Activated T-cell treated with anti-CD3 and anti-CD28 coated beads for 1 hour (primary cell): ENCODE results near the gene GLG1.

Source experiments
- DNase-seq: peaks from one replicate; pipeline ENCODE4 v3.0.0-alpha.2; 2020; ENCODE audit warnings: low read depth

The GLG1 gene

DNA sequence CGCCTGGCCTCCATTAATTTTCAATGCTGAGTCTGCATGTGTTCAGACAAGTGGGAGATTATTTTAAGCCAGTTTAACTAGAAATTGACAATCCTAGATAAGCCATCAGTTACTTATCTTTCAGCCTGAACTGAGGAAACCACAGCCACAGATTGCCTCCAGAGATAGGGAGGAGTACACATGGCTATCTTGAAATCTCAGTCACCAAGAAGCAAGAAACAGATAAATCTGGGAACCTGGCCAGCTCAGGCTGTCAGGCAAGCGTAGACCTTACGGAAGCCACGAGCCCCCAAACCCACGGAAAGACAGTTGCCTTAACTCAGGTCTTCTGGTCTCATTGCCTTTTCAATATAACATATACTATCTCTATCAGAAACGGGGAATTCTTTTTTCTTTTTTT, 2.0 kb upstream of the GLG1 start:
- DNase-seq, result peak; percentile 19

DNA sequence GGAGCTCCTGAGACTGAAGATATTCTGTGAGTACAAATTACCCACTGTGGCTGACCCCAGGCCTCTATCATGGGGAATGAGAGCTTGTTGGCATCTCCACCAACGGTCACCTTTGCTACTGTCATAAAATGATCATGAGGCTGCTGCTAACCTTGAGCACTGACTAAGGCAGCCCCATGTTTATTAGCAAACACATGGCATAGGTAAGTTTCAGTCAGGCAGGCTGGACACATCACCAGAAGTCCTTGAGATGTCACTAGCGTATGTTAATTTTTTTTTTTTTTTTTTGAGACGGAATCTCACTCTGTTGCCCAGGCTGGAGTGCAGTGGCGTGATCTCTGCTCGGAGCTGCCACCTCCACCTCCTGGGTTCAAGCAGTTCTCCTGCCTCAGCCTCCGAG, 1.5 kb upstream of the GLG1 start:
- no peak for DNase-seq

DNA sequence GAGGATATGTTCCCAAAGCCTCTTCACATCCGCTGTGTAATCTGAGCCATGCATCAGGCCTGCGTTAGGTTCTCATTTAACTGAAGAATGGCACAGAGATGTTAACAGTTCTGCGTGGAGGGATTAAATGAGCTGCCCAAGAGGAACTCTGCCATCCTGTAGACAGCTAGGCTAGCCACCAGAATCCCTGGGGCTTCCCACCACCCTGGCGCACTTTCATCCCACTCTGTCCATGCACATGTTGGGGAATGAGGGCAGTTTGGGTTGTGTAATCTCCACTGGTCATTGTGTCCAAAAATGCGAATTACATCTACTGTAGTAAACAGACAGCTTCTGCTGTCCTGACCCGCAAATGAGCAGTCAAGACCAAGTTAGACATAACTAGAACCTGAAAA, 1.0 kb upstream of the GLG1 start:
- DNase-seq, result no peak

DNA sequence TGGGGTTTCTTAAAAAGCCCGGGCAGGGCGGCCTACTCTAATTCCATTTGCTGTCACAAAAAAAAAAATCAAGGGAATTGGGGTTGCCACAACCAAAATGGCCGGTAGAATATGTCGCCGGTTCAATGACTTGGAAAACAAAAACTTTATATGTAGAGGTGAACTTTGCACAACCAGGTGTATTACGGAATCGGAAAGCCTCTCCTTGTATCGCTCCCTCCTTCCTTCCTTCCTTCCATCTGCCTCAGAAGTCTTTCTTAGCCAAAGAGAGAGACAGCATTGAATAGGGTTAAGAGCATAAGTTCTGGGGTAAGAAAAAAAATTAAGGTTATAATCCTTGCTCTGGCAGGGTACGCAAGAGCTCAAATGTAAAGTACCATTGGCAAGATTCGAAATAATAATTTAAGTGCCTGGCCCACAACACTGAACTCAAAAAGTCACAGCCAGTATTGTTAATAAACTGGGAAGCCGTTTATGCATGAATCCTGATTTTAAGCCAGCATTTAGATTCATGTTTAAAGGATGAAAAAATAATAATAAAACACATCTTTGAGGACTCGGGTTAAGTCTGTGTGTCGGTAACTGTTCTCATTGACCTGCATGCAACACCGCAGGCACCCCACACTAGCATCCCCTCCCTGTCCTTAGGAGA, 522 bp upstream of the GLG1 start:
- no peak for DNase-seq

DNA sequence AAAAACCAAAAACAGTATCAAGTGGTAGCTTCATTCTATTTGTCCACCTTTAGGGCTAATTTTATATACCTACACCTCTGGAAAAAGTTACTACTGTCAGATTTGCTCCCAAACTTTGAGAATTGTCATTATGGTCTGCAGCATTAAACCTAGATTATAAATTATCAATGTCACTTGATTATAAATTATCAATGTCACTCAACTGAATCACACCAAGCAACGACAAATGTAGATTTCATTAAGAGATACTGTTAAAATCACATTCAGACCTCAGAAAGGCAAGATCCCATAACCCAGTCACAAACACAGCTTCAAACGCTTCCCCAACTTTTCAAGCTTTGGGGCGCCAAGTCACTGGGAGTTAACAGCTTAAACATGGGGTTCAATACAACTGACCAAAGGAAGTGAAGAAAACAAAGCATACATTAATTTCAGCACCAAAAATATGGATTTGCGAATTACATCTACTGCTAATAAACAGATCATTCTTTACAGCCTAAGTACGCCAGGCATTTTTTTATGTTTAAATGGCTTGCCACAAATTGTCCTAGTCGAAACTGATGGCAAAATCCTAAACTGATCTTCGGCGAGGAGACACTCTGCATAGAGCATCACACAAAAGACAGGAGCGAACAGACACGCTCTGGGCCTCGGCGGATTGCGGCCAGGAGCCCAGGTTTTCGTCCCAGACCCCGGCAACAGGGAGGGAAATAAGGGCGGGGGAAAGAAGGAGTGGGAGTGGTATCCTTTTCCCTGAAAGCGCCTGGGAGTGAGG, 981 bp downstream of the GLG1 start:
- no peak for DNase-seq

DNA sequence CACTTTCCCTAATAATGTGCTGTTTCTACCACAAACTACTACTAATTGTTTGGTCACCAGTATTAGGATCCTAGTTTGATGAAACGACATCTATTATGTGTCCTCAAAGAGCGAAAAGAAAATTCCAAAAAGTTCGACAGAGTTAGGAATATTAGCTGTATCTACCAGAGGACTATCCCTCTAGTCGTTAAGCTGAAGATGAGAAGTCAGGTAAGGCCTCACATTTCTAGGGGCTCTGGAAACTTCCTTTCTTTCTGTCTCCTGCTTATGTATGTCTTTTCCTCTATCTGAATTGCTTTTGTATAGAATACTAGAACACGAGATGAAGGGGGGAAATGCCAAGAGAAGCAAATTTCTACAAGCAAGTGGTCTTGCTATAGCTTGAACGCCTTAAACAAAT, 1.6 kb downstream of the GLG1 start:
- no peak for DNase-seq

DNA sequence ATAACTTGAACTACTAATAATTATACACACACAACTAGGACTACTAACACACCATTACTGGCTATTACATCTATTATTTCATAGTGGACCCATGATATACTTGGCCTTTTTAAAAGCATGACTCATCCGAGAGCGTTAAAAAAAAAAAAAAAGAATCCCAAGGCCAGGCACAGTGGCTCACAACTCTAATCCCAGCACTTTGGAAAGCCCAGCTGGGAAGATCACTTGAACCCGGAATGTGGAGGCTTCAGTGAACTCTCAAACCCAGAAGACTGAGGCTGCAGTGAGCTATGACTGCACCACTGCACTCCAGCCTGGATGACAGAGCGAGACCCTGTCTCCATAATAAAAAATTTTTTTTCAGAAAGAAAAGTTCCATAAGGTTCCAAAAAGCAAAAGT, 3.1 kb downstream of the GLG1 start:
- no peak for DNase-seq

DNA sequence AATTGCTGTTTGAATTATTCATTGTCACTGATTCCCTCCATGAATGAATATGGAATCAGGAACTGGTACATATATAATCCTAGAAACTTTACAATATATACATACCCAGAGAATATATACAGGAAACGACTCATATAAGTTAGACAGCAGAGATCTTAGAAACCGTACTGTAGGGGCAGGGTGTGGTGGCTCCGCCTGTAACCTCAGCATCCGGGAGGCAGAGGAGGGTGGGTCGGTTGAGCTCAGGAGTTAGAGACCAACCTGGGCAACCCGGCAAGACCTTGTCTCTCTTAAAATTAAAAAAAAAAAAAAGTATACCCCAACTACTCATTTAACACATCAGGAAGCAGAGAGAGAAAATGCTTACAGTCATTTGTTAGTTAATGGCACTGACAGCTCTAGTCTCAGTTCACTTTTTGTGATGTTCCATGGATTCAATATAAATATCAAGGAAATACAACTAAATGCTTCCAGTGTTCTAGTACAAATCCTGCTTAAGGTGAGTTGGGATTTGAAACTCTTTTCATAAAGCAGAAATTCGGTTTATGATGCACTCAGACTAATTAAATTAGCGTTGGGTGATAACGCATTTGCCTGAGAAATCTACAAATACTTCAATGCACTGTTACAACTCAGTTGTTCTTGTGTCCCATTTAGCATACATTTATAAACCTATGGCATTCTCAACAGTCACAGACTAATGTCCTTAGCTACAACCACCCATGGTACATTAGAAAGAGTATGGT, 5.6 kb downstream of the GLG1 start:
- DNase-seq, result peak; percentile 44

DNA sequence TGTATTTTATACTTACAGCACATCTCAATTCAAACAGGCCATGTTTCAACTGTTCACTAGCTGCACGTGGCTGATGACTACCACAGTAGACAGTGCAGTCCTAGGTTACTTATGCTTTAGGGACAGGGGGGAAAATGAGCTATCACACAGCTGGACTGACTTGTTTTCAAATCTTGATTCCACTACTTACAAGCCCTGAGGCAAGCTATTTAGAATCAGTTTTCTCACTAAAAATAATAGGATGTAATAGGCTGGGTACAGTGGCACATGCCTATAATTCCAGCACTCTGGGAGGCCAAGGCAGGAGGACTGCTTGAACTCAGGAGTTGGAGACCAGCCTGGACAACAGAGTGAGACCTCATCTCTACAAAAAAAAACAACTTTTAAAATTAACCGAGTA, 10.3 kb downstream of the GLG1 start:
- no peak for DNase-seq

DNA sequence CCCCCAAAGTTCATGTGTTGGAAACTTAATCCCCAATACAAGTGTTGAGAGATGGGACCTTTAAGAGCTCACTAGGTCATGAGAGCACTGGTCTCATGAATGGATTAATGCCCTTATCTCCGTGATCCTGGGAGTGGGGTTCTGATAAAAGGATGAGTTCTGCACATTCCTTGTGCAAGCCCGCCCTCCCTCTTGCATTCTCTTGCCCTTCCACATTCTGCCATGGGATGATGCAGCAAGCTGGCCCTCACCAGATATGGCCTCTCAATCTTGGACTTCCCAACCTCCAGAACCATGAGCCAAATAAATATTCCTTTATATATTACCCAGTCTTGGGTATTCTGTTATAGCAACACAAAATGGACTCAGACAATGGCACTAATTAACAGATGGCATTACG, 14.1 kb downstream of the GLG1 start:
- no peak for DNase-seq

DNA sequence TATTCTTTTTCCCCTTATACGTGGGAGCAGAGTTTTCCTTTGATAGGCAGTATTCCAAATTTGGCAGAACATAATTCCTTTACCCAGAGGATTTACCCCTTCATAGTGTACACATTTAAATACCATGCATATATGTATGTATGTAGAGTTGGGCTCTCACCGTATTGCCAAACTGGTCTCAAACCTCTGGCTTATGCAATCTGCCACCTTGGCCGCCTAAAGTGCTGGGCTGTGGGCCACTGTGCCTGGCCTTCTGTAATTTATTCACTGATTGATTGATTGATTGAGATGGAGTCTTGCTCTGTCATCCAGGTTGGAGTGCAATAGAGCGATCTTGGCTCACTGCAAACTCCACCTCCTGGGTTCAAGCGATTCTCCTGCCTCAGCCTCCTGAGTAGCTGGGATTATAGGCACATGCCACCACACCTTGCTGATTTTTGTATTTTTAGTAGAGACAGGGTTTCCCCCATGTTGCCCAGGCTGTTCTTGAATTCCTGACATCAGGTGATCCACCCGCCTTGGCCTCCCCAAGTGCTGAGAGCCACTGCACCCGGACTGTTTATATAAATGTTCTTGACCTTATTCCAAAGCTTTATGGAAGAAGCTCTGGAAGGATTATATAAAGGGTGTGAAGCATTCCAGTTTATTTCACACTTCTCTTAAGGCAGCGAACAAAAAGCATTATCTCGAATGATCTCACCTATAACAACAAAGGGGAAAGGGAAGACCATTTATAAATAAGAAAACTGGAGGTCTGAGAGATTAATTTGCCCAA, 14.9 kb downstream of the GLG1 start:
- DNase-seq, result no peak

DNA sequence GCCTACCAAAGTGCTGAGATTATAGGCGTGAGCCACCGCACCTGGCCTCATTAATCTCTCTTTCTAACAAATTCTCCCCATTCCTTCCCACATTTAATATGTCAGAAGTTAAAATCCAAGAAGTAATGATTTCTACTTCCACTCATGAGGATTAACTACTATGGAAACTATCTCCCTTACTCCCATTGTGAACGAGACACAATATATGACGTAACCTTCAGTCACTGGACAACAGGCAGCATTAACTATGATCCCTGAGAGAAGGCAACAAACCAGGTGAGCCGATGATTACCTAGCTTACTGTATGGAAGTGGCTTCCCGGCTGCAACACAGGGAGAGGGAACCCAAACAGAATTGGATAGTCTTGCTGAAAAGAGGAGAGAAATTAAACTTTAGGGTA, 20.0 kb downstream of the GLG1 start:
- DNase-seq, result no peak

DNA sequence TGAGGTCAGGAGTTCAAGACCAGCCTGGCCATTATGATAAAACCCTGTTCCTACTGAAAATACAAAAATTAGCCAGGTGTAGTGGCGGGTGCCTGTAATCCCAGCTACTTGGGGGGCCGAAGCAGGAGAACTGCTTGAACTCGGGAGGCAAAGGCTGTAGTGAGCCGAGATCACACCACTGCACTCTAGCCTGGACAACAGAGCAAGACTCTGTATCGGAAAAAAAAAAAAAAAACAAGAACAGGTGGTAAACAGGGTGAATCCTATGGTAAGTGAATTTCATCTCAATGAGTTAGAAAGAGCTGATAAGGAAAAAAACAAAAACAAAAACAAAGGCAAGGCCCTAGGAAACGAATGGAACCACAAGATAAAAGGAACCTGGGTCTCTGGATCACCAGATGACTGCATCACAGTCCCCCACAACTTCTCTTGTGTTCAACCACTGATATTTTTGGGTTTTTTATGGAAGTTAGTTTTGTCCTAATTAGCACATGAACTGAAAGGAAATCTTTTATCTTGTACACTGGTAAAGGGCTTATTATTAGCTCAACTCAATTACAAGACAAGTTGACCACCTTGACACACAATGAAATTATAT, 21.0 kb downstream of the GLG1 start:
- no peak for DNase-seq

DNA sequence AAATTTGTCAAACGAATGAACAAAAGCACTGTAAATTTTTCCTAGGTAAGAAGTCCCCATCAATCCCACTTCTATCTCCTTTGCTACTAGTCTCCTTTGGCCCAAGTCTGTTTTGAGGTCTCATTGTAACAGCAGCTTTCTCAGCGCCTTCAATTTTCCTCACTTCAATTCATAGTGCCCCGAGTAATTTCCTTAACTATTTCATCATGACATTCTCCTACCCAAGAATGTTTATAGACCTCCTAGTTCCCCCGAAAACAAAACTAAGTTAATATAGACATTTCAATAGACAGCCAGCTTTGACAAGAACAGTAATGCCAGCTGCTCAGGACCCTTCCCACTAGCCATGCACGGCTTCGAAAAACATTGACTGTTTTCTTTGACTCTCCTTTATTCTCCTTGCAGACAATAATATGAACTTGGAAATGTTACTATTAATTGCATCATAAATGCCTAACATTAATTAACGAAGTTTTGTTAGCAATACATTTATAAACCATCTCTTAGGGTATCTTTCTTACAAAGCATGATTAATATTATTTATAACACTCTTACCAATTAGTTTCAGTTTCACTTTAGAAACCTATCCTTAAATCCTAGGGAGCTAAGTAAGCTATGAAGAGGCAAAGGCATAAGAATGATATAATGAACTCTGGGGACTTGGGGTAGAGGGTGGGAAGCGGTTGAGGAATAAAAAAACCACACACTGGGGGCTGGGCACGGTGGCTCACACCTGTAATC, 22.8 kb downstream of the GLG1 start:
- no peak for DNase-seq

DNA sequence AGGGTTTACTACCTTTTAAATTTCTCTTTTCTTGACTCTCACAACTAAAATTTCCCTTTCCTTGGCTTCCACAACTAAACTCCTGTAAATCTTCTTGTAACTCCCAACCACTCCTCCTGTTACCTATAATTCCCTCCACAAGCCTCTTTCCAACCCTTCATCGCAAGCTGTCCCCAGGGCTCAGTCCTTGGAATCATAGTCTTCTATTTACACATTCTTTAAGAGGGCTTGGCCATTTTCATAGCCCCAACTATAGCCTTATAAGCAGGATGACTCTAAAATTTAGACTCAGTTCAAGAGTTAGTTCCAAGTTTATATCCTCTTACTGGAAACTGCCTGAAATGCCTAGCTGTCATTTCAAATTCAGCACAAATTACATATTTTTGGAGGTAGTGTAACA, 23.9 kb downstream of the GLG1 start:
- no peak for DNase-seq

DNA sequence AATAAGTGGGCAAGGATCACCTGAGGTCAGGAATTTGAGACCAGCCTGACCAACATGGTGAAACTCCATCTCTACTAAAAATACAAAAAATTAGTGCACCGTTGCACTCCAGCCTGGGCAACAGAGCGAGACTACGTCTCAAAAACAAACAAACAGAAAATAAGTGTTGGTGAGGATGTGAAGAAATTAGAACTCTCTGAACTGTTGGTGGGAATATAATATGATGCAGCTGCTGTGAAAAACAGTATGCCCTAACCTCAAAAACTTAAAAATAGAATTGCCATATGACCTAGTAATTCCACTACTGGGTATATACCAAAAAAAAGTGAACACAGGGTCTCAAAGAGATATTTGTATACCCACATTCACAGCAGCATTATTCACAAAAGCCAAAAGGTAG, 26.1 kb downstream of the GLG1 start:
- DNase-seq, result no peak

DNA sequence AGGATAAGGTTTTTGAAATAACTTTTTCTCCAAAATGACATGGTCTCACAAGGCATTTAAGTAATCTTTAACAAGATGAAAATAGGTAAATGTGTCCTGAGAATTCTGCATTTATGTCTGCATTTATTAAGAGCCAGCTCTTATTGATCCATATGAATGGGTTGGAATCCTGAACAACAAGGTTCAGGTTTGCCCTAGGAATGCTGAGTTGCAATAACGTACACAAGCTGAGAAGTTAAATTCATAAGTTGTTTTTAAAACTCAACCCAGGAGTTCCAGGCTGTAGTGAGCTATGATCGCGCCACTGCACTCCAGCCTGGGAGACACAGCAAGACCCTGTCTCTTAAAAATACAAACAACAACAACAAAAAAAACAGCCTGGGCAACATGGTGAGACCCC, 28.1 kb downstream of the GLG1 start:
- DNase-seq, result no peak

DNA sequence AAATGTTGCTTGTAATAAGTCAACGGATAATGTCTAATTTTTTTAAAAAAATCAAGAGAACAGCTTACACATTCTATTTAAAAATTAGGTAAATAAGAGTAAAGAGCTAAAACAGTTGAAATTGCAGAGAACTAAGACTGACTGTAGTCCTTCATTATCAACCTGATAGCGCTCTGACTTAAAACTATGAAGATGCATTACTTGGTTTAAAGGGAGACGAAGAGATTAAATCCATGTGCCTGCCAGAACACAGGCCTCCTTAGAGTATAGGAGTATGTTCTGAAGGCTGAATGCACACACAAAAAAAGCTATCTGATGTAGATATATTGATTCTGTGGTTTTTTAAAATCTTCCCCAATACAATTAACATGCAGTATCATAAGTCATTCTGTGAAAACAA, 28.5 kb downstream of the GLG1 start:
- no peak for DNase-seq

DNA sequence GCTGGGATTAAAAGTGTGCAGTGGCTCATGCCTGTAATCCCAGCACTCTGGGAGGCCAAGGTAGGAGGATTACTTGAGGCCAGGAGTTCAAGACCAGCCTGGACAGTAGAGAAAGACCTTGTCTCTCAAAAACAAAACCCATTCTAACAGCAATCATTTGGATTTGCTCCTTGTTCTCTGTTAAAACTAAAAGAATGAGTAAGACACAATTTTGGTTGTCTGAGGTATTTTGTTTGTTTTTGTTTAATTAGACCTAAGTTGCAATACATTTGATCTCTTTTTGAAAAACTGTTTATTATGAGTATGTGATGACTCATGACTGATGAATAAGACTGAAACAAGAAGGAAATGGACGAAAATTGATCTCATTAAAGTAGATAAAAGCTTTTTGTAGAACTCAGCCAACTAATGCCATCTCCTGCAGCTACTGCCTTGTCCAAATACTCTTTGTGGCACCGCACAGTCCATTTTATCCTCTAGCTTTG, 29.0 kb downstream of the GLG1 start:
- no peak for DNase-seq

DNA sequence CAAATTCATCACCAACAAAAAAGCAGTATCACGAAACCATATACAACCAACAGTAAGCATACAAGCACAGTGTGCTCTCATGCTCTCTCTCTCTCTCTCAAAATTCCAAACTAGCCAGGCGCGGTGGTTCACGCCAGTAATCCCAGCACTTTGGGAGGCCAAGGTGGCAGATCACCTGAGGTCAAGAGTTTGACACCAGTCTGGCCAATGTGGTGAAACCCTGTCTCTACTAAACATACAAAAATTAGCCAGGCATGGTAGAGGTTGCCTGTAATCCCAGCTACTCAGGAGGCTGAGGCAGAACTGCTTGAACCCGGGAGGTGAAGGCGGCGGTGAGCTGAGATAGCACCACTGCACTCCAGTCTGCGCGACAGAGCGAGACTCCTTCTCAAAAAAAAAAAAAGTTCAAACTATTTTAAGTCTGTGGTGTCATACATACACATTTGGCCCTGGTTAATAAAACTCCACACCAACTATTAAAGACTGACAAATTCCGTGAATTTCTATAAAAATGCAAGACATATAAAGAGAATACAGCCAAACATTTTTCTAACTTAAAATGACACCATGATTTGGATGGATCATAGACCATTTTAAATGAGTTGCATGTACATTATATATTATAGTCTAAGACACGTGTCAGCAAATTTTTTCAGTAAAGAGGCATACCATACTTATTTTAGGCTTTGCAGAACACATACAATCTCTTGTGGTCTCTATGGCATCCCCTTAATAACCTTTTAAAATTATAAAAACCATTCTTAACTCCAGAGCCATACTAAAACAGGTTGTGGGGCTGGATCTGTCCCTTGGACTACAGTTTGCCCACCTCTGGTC, 30.9 kb downstream of the GLG1 start:
- no peak for DNase-seq
